ENCODE measurements around the gene CCDC77. TPM values are rescaled to one million over a fixed set of nuclear protein-coding genes. Genes with fewer than 3 reads are reported as not detected.
"Not testable (repeated sequence)": the region's sequence is repeated elsewhere in the genome, so short reads cannot be mapped to it uniquely, and the experiment has no call there.

The CCDC77 gene
- 6.9 and 7.0 TPM in 2 replicates for total RNA-seq

DNA sequence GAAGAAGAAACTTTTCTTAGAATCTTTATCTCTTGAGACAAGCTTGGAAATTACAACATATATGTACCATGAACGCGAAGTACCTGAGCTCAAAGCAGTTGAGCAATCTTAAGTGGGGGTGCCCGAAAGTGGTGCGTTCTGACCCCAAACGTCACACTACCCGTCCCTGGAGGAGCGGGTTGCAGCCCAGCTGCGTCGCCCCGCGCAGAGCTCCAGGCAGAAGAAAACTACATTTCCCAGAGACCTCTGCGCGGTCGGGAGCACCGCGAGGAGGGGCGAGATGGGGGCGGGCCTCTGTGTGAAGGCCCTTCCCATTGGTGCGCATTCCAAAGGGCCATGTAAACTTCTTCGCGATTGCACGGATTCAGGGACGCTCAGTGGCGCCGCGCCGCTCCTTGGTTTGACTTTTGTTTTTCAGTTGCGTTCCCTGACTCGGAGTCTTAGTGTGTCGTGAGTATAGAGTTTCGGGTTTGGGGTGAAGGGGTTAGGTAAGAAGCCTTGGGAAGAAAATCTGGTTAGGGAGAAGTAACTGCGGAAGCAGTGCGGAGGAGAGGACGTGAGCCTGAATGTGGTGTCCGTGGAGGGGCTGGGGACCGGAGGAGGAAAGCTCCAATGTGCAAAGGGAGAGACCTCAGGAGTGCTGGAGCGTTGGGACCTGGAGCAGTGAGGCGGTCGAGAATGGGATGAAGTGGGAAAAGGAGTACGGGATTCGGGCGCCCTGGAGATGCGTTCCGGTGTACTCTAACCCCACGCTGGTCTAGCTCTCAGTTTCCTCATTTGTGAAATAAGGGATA, at the start of gene CCDC77:
Gene CCDC77, plus strand, starts transcription at position 410 of the 794 bp plus-strand sequence. CDS start 7,740 bp downstream, outside the sequence.
- DNase-seq (ENCODE audit: low read depth in 2 of 2), result peak; percentile 76 to 93

GRCh38 chr12:356276-356988, 45.0 kb upstream of the CCDC77 start:
- DNase-seq (ENCODE audit: low read depth in 2 of 2), result peak in 1 of 2 donors; percentile 59

GRCh38 chr12:359091-359490, 42.4 kb upstream of the CCDC77 start:
- DNase-seq (ENCODE audit: low read depth in 2 of 2), result no peak

GRCh38 chr12:366820-367219, 34.6 kb upstream of the CCDC77 start:
- DNase-seq (ENCODE audit: low read depth in 2 of 2), result no peak

DNA sequence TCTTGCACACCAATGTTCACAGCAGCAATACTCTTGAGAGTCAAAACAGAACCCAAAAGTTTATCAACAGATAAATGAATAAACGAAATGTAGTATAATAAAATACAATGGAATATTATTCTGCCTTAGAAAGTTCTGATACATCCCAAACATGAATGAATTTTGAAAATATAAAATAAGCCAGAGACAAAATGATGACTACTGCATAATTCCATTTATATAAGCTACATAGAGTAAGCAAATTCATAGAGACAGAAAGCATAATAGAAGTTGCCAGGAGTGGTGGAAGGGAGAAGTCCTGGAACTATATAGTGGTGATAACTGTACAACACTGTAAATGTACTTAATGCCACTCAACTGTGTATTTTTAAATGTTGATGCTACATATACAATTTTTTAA, 33.5 kb upstream of the CCDC77 start:
- no peak for DNase-seq (ENCODE audit: low read depth in 2 of 2)

DNA sequence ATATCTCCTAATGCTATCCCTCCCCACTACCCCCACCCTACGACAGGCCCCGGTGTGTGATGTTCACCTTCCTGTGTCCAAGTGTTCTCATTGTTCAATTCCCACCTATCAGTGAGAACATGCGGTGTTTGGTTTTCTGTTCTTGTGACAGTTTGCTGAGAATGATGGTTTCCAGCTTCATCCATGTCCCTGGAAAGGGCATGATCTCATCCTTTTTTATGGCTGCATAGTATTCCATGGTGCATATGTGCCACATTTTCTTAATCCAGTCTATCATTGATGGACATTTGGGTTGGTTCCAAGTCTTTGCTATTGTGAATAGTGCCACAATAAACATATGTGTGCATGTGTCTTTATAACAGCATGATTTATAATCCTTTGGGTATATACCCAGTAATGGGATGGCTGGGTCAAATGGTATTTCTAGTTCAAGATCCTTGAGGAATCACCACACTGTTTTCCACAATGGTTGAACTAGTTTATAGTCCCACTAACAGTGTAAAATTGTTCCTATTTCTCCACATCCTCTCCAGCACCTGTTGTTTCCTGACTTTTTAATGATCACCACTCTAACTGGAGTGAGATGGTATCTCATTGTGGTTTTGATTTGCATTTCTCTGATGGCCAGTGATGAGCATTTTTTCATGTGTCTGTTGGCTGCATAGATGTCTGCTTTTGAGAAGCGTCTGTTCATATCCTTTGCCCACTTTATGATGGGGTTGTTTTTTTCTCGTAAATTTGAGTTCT, 30.5 kb upstream of the CCDC77 start:
- not testable (repeated sequence) for DNase-seq (ENCODE audit: low read depth in 2 of 2)

- DNase-seq (ENCODE audit: low read depth in 2 of 2), result peak in 1 of 2 donors; percentile 12
Observed at GRCh38 chr12:386651-387050, 14.8 kb upstream of the CCDC77 start.

DNA sequence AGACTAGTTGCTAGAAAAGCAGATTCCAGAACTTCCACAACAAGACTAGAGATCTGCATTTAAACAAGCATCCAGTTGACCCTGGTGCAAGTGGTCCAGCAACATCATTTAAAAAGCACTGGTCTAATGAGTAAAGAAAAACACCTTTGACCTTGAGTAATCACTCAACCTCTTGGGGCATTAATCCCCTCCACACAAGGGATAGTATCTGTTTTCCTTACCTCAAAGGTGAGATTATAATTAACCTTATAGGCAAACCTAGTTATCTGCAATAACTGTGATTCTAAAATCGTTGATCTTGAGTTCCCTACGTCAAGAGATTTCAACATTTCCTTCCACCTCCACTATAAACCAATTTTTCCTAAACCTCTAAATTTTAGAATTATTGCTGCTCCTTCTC, 13.4 kb upstream of the CCDC77 start:
- DNase-seq (ENCODE audit: low read depth in 2 of 2), result no peak

GRCh38 chr12:388541-389141, 12.8 kb upstream of the CCDC77 start:
- DNase-seq (ENCODE audit: low read depth in 2 of 2), result peak in 1 of 2 donors; percentile 44

- peak; percentile 87 to 93 for DNase-seq (ENCODE audit: low read depth in 2 of 2)
Observed at GRCh38 chr12:389142-390096, 12.0 kb upstream of the CCDC77 start, which contains the start of gene KDM5A. TSS of gene KDM5A (minus strand) at chr12:389320. CDS start at chr12:389091, 229 bp downstream.

DNA sequence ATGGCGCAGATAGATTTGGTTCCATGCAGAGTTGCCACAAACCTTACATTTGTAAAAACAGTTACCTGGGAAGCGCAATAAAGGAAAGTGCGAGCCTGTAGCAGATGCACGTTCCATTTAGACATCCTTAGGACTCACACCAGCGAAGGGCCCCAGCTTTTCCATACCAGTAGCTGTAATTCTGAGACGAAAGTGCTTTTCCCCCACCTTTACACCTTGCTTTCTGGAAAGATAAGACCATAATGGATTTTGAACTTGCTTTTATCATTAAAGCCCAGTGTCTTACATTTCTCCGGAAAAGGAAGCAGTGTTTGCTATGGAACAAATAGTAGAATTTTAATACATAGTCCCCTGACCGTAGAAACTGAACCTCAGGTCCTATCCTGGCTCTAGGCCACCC, 616 bp upstream of the CCDC77 start:
- no peak for DNase-seq (ENCODE audit: low read depth in 2 of 2)

- DNase-seq (ENCODE audit: low read depth in 2 of 2), result peak in 1 of 2 donors; percentile 49
Observed at GRCh38 chr12:402029-402389, 565 bp downstream of the CCDC77 start.

DNA sequence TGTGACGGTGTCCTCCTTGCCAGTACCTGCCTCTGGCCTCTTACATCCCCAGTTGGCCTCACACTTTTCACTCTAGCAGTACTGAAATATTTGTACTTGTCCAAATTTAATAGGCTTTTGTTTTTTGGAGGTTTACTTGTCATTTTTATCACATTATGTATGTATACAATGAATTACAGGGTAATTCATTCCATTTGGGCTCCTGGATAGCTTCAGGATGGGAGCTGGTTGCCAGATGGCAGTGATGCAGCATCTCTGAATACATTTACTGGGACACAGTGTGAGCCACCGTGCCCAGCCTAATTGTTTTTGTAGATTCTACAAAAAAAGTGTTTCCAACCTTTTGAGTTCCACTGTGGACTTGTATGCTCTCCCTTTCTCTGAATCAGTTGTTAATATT, 13.4 kb downstream of the CCDC77 start:
- no peak for DNase-seq (ENCODE audit: low read depth in 2 of 2)

DNA sequence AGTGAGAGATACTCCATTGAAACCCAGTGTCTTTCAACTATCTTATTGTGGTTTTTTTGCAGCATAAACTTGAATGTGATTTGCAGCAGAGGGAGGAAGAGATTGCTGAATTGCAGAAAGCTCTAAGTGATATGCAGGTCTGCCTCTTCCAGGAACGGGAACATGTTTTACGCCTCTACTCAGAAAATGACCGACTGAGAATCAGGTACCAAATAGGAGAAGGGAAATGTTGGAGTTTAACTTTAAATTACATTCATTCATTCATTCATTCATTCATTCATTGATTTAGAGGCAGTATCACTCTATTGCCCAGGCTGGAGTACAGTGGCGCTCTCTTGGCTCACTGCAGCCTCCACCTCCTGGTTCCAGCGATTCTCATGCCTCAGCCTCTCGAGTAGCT, 17.0 kb downstream of the CCDC77 start:
- no peak for DNase-seq (ENCODE audit: low read depth in 2 of 2)

DNA sequence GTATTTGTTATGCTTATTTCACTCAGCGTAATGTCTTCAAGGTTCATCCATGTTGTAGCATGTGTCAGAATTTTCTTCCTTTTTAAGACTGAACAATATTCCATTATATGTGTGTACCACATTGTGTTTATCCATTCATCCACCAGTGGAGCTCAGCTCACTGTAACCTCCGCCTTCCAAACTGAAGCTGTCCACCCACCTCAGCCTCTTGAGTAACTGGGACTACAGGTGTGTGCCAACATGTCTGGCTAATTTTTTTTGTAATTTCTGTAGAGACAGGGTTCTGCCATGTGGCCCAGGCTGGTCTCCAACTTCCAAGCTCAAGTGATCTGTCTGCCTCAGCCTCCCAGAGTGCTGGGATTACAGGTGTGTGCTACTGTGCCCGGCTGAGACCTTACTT, 21.1 kb downstream of the CCDC77 start:
- DNase-seq (ENCODE audit: low read depth in 2 of 2), result no peak

DNA sequence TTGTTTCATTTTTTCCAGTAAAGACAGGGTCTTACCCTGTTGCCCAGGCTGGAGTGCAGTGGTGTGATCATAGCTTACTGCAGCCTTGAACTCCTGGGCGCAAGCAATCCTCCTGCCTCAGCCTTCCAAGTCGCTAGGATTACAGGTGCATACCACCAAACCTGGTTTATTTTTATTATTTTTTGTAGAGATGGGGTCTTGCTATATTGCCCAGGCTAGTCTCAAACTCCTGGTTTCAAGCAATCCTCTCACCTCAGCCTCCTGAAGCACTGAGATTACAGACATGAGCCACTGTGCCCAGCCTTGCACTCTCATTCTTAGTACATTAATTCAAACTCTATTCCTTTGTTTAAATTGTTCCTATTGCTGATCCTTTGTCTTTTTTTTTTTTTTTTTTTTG, 34.3 kb downstream of the CCDC77 start:
- not testable (repeated sequence) for DNase-seq (ENCODE audit: low read depth in 2 of 2)

GRCh38 chr12:442235-442884, 40.9 kb downstream of the CCDC77 start:
- peak; percentile 16 to 50 for DNase-seq (ENCODE audit: low read depth in 2 of 2)

GRCh38 chr12:447141-447540, 45.7 kb downstream of the CCDC77 start:
- DNase-seq (ENCODE audit: low read depth in 2 of 2), result no peak

DNA sequence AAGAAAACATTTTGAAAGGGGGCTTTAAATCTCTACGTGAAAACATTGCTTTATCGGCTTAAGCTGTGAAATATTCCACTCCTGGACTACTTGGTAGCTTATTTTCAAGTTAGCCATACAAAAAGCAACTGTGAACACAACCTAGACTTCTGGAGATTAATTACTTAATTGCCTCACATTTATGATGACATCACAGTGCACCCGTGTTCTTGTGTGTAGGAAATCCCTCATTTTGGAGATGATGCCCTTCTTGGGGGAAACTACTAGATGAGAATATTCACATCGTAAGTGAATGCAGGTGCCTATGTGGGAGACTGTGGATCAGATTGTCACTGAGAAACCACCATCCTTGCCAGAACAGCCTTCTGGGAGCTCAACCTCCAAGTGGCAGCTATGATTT, 47.8 kb downstream of the CCDC77 start:
- no peak for DNase-seq (ENCODE audit: low read depth in 2 of 2)

GRCh38 chr12:450438-450837, 49.0 kb downstream of the CCDC77 start:
- DNase-seq (ENCODE audit: low read depth in 2 of 2), result no peak
